ENCODE measurements around the gene TXNDC11. TPM values are rescaled to one million over a fixed set of nuclear protein-coding genes. Genes with fewer than 3 reads are reported as not detected.
A peak's percentile ranks its signal among the peaks of the same experiment; 100 is the strongest.

Gene TXNDC11
- total and polyA plus RNA-seq, 4 donors: 64.8 to 78.8 (median 72.2) TPM

DNA sequence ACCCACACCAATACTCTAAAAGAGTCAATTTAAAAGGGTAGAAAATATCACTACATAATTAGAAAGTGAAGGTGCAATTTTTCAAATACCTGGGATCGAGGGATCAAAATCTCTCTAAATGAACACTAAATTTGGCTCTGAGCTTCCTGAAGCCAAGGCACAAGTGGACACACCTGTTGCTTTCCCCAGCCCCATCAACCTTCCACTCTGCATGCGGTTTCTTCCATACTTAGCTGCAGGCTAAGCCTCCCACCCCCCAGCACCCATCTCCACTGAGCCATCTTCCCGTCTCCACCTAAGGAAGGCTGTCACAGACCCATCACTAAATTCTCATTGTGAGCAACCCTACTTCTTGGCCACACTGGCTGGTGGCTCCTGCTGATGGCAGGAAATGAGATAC lies 30.5 kb downstream of the TXNDC11 start:
- Histone ChIP-seq H3K36me3 (ENCODE audit: control insufficient read depth in 4 of 4, insufficient read depth in 4 of 4, low read length in 4 of 4) (peaks cover 0 to 14% (median 11%) of the 10 kb centered on the region in 4 donors), H3K9me3 (ENCODE audit: control insufficient read depth in 4 of 4, insufficient read depth in 3 of 4, low read length in 3 of 4) (no peaks in the 10 kb centered on the region), H3K4me3 (no peak overlapping the region), H3K27me3 (ENCODE audit: control insufficient read depth in 3 of 3, insufficient read depth in 3 of 3, low read length in 2 of 3) (no peaks in the 10 kb centered on the region), H3K4me1 (ENCODE audit: control insufficient read depth in 5 of 5, insufficient read depth in 5 of 5, low read length in 5 of 5) (peaks cover 0 to 17% (median 0%) of the 10 kb centered on the region in 5 donors), H3K27ac (ENCODE audit: low read depth in 1 of 2, low read length in 1 of 2) (no peak overlapping the region), H3K9ac (ENCODE audit: insufficient read depth in 1 of 2, low read length in 2 of 2) (no peak overlapping the region)
- DNase-seq (no peak), ATAC-seq (ENCODE audit: insufficient read depth, low FRiP score) (no peak)
- WGBS, 2 donors: 82 to 92% methylated on average over 3 of the region's 3 CpGs
- TF ChIP-seq, protein P1, sequence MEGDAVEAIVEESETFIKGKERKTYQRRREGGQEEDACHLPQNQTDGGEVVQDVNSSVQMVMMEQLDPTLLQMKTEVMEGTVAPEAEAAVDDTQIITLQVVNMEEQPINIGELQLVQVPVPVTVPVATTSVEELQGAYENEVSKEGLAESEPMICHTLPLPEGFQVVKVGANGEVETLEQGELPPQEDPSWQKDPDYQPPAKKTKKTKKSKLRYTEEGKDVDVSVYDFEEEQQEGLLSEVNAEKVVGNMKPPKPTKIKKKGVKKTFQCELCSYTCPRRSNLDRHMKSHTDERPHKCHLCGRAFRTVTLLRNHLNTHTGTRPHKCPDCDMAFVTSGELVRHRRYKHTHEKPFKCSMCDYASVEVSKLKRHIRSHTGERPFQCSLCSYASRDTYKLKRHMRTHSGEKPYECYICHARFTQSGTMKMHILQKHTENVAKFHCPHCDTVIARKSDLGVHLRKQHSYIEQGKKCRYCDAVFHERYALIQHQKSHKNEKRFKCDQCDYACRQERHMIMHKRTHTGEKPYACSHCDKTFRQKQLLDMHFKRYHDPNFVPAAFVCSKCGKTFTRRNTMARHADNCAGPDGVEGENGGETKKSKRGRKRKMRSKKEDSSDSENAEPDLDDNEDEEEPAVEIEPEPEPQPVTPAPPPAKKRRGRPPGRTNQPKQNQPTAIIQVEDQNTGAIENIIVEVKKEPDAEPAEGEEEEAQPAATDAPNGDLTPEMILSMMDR (IDR thresholded peaks at IDR 0.05; ENCODE audit: control extremely low read depth, extremely low read depth): no peak

DNA sequence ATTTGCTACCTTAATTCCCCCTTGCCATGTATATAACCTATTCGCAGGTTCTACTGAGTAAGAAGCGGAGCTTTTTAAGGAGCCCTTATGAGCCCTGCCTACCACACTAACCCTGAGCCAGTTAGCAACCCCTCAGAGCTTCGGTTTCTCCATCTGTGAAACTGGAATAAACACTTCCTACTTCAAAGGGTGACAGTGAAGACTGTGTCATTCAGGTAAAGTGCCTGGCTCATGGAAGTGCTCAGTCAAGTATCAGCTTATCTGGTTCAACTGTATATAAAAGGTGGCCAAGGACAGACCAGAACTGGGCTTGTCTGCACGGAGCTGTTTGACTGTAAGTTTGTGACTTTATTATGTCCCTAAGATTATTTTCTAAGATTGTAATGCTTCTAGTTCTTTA lies 31.0 kb downstream of the TXNDC11 start:
- no peak overlapping the region for H3K9ac ChIP-seq (ENCODE audit: insufficient read depth in 1 of 2, low read length in 2 of 2)
- no peaks in the 10 kb centered on the region for H3K27me3 ChIP-seq (ENCODE audit: control insufficient read depth in 3 of 3, insufficient read depth in 3 of 3, low read length in 2 of 3)
- H3K36me3 ChIP-seq (ENCODE audit: control insufficient read depth in 4 of 4, insufficient read depth in 4 of 4, low read length in 4 of 4): peaks cover 0 to 14% (median 11%) of the 10 kb centered on the region in 4 donors
- no peak for DNase-seq
- peaks cover 0 to 17% (median 0%) of the 10 kb centered on the region in 5 donors for H3K4me1 ChIP-seq (ENCODE audit: control insufficient read depth in 5 of 5, insufficient read depth in 5 of 5, low read length in 5 of 5)
- H3K4me3 ChIP-seq: no peak overlapping the region
- H3K27ac ChIP-seq (ENCODE audit: low read depth in 1 of 2, low read length in 1 of 2): no peak overlapping the region
- H3K9me3 ChIP-seq (ENCODE audit: control insufficient read depth in 4 of 4, insufficient read depth in 3 of 4, low read length in 3 of 4): no peaks in the 10 kb centered on the region
- TF ChIP-seq, protein P1 (IDR thresholded peaks at IDR 0.05; ENCODE audit: control extremely low read depth, extremely low read depth): no peak
- 77 to 88% methylated on average over 4 of the region's 4 CpGs for WGBS, 2 donors
- peak; percentile 66 for ATAC-seq (ENCODE audit: insufficient read depth, low FRiP score)

DNA sequence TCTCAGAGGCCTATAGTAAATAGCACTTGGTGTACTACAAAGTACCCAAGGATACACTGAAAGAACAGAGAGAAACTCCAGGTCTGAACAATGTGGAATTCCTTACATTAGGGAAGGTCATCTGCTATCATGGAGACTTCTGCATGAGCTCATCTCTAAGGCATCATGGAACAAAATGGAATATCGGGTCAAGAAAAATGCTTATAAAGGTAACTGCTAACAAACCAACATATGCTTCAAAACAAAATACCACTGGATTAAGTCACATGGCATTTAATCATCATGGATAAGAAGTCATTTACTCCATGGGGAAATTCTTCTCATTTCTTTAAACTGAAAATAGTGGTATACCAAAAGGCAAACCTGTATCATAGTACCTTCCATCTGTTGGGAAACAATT lies 34.2 kb downstream of the TXNDC11 start:
- H3K4me1 ChIP-seq (ENCODE audit: control insufficient read depth in 5 of 5, insufficient read depth in 5 of 5, low read length in 5 of 5): peaks cover 0 to 26% (median 13%) of the 10 kb centered on the region in 5 donors
- H3K9me3 ChIP-seq (ENCODE audit: control insufficient read depth in 4 of 4, insufficient read depth in 3 of 4, low read length in 3 of 4): no peaks in the 10 kb centered on the region
- no peak overlapping the region for H3K4me3 ChIP-seq
- TF ChIP-seq, protein P1 (IDR thresholded peaks at IDR 0.05; ENCODE audit: control extremely low read depth, extremely low read depth): no peak
- 91 to 97% methylated on average over 1 of the region's 1 CpG for WGBS, 2 donors
- H3K36me3 ChIP-seq (ENCODE audit: control insufficient read depth in 4 of 4, insufficient read depth in 4 of 4, low read length in 4 of 4): peaks cover 0 to 14% (median 12%) of the 10 kb centered on the region in 4 donors
- no peak for ATAC-seq (ENCODE audit: insufficient read depth, low FRiP score)
- no peak for DNase-seq
- peak overlapping the region in 1 of 2 donors; percentile 55 for H3K27ac ChIP-seq (ENCODE audit: low read depth in 1 of 2, low read length in 1 of 2)
- no peak overlapping the region for H3K9ac ChIP-seq (ENCODE audit: insufficient read depth in 1 of 2, low read length in 2 of 2)
- H3K27me3 ChIP-seq (ENCODE audit: control insufficient read depth in 3 of 3, insufficient read depth in 3 of 3, low read length in 2 of 3): no peaks in the 10 kb centered on the region

DNA sequence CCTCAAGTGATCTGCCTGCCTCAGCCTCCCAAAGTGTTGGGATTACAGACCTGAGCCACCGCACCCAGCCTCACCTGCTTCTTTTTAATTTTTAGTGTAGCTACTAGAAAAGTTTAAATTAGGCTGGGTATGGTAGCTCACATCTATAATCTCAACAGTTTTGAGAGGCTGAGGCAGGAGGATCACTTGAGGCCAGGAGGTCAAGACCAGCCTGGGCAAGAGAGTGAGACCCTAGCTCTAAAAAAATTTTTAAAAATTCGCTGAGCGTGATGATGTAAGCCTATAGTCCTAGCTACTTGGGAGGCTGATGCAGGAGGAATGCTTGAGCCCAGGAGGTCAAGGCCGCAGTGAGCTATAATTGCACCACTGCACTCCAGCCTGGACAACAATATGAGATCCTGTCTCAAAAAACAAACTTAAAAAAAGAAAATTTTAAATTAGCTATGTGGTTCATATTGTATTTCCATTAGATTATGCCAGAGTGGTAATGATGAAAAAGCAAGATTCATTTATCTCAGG lies 34.9 kb downstream of the TXNDC11 start:
- TF ChIP-seq, protein P1 (IDR thresholded peaks at IDR 0.05; ENCODE audit: control extremely low read depth, extremely low read depth): no peak
- Histone ChIP-seq H3K27ac (ENCODE audit: low read depth in 1 of 2, low read length in 1 of 2) (peak overlapping the region in 1 of 2 donors; percentile 55), H3K4me3 (no peak overlapping the region), H3K9ac (ENCODE audit: insufficient read depth in 1 of 2, low read length in 2 of 2) (no peak overlapping the region), H3K4me1 (ENCODE audit: control insufficient read depth in 5 of 5, insufficient read depth in 5 of 5, low read length in 5 of 5) (peaks cover 0 to 26% (median 13%) of the 10 kb centered on the region in 5 donors), H3K36me3 (ENCODE audit: control insufficient read depth in 4 of 4, insufficient read depth in 4 of 4, low read length in 4 of 4) (peaks cover 0 to 17% (median 12%) of the 10 kb centered on the region in 4 donors), H3K9me3 (ENCODE audit: control insufficient read depth in 4 of 4, insufficient read depth in 3 of 4, low read length in 3 of 4) (no peaks in the 10 kb centered on the region), H3K27me3 (ENCODE audit: control insufficient read depth in 3 of 3, insufficient read depth in 3 of 3, low read length in 2 of 3) (no peaks in the 10 kb centered on the region)
- no peak for ATAC-seq (ENCODE audit: insufficient read depth, low FRiP score)
- DNase-seq: no peak
- 96 to 97% methylated on average over 4 of the region's 4 CpGs for WGBS, 2 donors
